Fibroblast of villous mesenchyme (primary cell): Measurements from ENCODE around the gene RPS8. TPM values are rescaled to one million over a fixed set of nuclear protein-coding genes. Genes with fewer than 3 reads are reported as not detected.

Experiments
- DNase-seq: peaks from one replicate; pipeline ENCODE4 v3.0.0-alpha.2; 2010; ENCODE audit warnings: low read depth
- H3K4me3 ChIP-seq: 2 replicates; pipeline ENCODE4 v1.5.1; 2011; ENCODE audit warnings: low read depth, mild to moderate bottlenecking, low read length
- CTCF ChIP-seq: IDR thresholded peaks from 2 replicates; pipeline ENCODE4 v1.5.1; 2012; ENCODE audit warnings: low read depth, mild to moderate bottlenecking, low read length; ENCODE audit not compliant: insufficient read depth
- total RNA-seq: library from RNA; depleted of rRNA; stranded (reverse); fragments of >200 nt; gene quantifications from 2 replicates; pipeline ENCODE4 v1.2.3, GENCODE V29; 2012

RPS8 gene
- total RNA-seq, 1 donor = 1,233 TPM

GRCh38 chr1:44798481-44799365 lies 23.4 kb downstream of the RPS8 start:
- peak; percentile 2 for TF ChIP-seq CTCF
- no peak for DNase-seq
- no peak overlapping the region for H3K4me3 ChIP-seq

- H3K4me3 ChIP-seq = peak within 1 kb of the TSS; percentile 86
- peak; percentile 96 for TF ChIP-seq CTCF
- peak; percentile 99 for DNase-seq
These were observed 24.6 kb downstream of the RPS8 start, which contains the start of gene PLK3 for GRCh38 chr1:44799770-44800584. Gene PLK3, plus strand, starts transcription at chr1:44800377. Its CDS starts 87 bp downstream, at chr1:44800464.

GRCh38 chr1:44801491-44802305 lies 26.4 kb downstream of the RPS8 start:
- TF ChIP-seq CTCF = no peak
- DNase-seq = no peak
- peak overlapping the region; percentile 61 for H3K4me3 ChIP-seq

- TF ChIP-seq CTCF = no peak
- H3K4me3 ChIP-seq = peak overlapping the region; percentile 61
- DNase-seq = no peak
These were observed 27.1 kb downstream of the RPS8 start for GRCh38 chr1:44802306-44803061.

GRCh38 chr1:44803062-44803311 lies 27.6 kb downstream of the RPS8 start:
- no peak overlapping the region for H3K4me3 ChIP-seq
- no peak for TF ChIP-seq CTCF

More at GRCh38 chr1:44803062-44803311, 27.6 kb downstream of the RPS8 start:
- DNase-seq = no peak
